SU-DHL-6 (cell line): ENCODE measurements around the gene TSGA10IP.

Experiments
- H2AFZ ChIP-seq: fragments of 200-600 bp; sonication (generic); 2 replicates; pipeline ENCODE4 v1.6.1; 2014; ENCODE audit warnings: low read depth, mild to moderate bottlenecking, moderate library complexity, mixed read lengths, antibody characterized with exemption, low read length; ENCODE audit not compliant: severe bottlenecking
- H3F3A ChIP-seq: fragments of 200-600 bp; shearing (Covaris generic); 2 replicates; pipeline ENCODE4 v1.6.0; 2016; ENCODE audit warnings: antibody characterized with exemption, mild to moderate bottlenecking; ENCODE audit not compliant: insufficient read depth
- H3K27ac ChIP-seq: fragments of 200-600 bp; sonication (generic); 2 replicates; pipeline ENCODE4 v1.5.1; 2016; ENCODE audit warnings: low read depth, mild to moderate bottlenecking, low read length, moderate library complexity, mixed read lengths
- H3K27me3 ChIP-seq: fragments of 200-600 bp; sonication (generic), shearing (Covaris generic); 2 replicates; pipeline ENCODE4 v1.6.0; 2014; ENCODE audit warnings: mild to moderate bottlenecking, low read length
- H3K36me3 ChIP-seq: fragments of 200-600 bp; sonication (generic); 2 replicates; pipeline ENCODE4 v1.6.1; 2014; ENCODE audit warnings: mild to moderate bottlenecking, low read length, mixed read lengths
- H3K4me2 ChIP-seq: fragments of 300-600, 200-600 bp; shearing (Covaris generic), sonication (generic); 2 replicates; pipeline ENCODE4 v1.6.0; 2014; ENCODE audit warnings: low read length, low read depth, mild to moderate bottlenecking; ENCODE audit not compliant: poor library complexity, severe bottlenecking
- H3K4me3 ChIP-seq: fragments of 200-600 bp; sonication (generic); 2 replicates; pipeline ENCODE4 v1.5.1; 2014; ENCODE audit warnings: antibody characterized with exemption, low read length, mild to moderate bottlenecking, mixed read lengths; ENCODE audit not compliant: insufficient read depth, poor library complexity, severe bottlenecking
- H3K79me2 ChIP-seq: fragments of 200-600 bp; sonication (generic); 2 replicates; pipeline ENCODE4 v1.6.1; 2014; ENCODE audit warnings: mild to moderate bottlenecking, low read length, moderate library complexity; ENCODE audit not compliant: insufficient read depth
- H3K9ac ChIP-seq: fragments of 200-600 bp; sonication (generic); 2 replicates; pipeline ENCODE4 v1.7.0; 2014; ENCODE audit warnings: mild to moderate bottlenecking, low read length
- H3K9me2 ChIP-seq: fragments of 200-600 bp; sonication (generic); replicated peaks from 2 replicates; pipeline ENCODE4 v1.6.1; 2014; ENCODE audit warnings: low read length; ENCODE audit not compliant: insufficient read depth
- H3K9me3 ChIP-seq: fragments of 200-600 bp; sonication (generic); 2 replicates; pipeline ENCODE4 v1.6.1; 2014; ENCODE audit warnings: low read length, mixed read lengths; ENCODE audit not compliant: insufficient read depth
- H4K20me1 ChIP-seq: fragments of 200-600 bp; sonication (generic); 2 replicates; pipeline ENCODE4 v1.6.1; 2014; ENCODE audit warnings: low read depth, mild to moderate bottlenecking, antibody characterized with exemption, low read length, moderate library complexity, mixed read lengths
- CTCF ChIP-seq: fragments of 200-600 bp; sonication (generic); IDR thresholded peaks from one replicate; pipeline ENCODE4 v1.5.1; 2017; ENCODE audit warnings: antibody characterized with exemption, mild to moderate bottlenecking, low read length, moderate library complexity; ENCODE audit not compliant: insufficient read depth, poor library complexity, severe bottlenecking
- EZH2phosphoT487 ChIP-seq: fragments of 200-600 bp; sonication (generic), shearing (Covaris generic); conservative IDR thresholded peaks from 2 replicates; pipeline ENCODE4 v1.6.1; 2018; ENCODE audit warnings: mild to moderate bottlenecking, antibody characterized with exemption, low read length, moderate library complexity, mixed read lengths

TSGA10IP gene

DNA sequence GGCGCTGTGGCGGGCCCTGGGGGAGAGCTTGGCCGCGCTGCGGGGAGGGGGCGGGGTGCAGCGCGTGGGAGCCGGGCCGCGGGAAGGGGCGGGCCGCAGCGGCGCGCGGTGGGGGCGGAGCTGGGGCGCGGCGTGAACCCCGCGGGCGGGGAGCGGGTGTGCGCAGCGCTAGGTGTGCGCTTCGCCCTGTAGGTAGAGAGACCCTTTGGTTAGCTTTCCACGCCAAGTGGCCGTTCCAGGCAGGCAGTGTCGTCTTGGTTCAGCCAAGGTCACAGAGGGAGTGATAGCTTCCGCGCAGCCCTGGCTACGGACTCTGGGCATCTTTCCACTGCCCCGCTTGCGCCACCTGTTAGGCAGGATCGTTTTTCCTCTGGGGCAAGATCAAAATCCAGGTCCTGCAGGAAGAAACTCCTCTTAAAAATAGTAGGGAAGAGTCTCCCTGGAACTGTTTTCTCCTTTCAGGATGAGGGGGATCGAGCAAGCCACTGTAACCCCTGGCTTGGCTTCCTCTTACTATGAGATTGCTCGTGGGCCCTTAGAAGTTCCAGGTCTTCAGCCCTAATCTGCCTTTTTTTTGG, 57.5 kb downstream of the TSGA10IP start:
- H4K20me1 ChIP-seq, result no peaks in the 10 kb centered on the region; the same call in 1 of the 2 replicates
- no peaks in the 10 kb centered on the region for H3K9me2 ChIP-seq
- peak overlapping the region; percentile 39 for H2AFZ ChIP-seq
- H3K4me3 ChIP-seq, result peak overlapping the region; percentile 87
- peak overlapping the region; percentile 80 for H3K4me2 ChIP-seq
- no peaks in the 10 kb centered on the region for H3K9me3 ChIP-seq
- H3F3A ChIP-seq, result peaks cover 4% of the 10 kb centered on the region; the same call in 1 of the 2 replicates
- TF ChIP-seq CTCF (no peak), EZH2phosphoT487 (no peak)
- H3K79me2 ChIP-seq, result peaks cover 26% of the 10 kb centered on the region
- H3K27ac ChIP-seq, result peak overlapping the region; percentile 89
- no peaks in the 10 kb centered on the region for H3K27me3 ChIP-seq
- H3K9ac ChIP-seq, result peak overlapping the region; percentile 78
- H3K36me3 ChIP-seq, result peaks cover 3% of the 10 kb centered on the region; the same call in 1 of the 2 replicates

- peak overlapping the region; percentile 87 for H3K4me3 ChIP-seq
- H3K27me3 ChIP-seq, result no peaks in the 10 kb centered on the region
- 0 out of 2 replicates have a peak overlapping the region, but pooled peaks have one; percentile 89 for H3K27ac ChIP-seq
- H2AFZ ChIP-seq, result no peak overlapping the region
- H3K4me2 ChIP-seq, result peak overlapping the region; percentile 80
- H3K9me3 ChIP-seq, result no peaks in the 10 kb centered on the region
- no peaks in the 10 kb centered on the region; the same call in 1 of the 2 replicates for H4K20me1 ChIP-seq
- peaks cover 4% of the 10 kb centered on the region; the same call in 1 of the 2 replicates for H3F3A ChIP-seq
- peaks cover 3% of the 10 kb centered on the region; the same call in 1 of the 2 replicates for H3K36me3 ChIP-seq
- peaks cover 26% of the 10 kb centered on the region for H3K79me2 ChIP-seq
- peak overlapping the region; percentile 78 for H3K9ac ChIP-seq
- TF ChIP-seq CTCF (no peak), EZH2phosphoT487 (no peak)
- H3K9me2 ChIP-seq, result no peaks in the 10 kb centered on the region
These were observed 58.0 kb downstream of the TSGA10IP start for GRCh38 chr11:66003291-66003690.

GRCh38 chr11:66004186-66004585, 58.9 kb downstream of the TSGA10IP start:
- Histone ChIP-seq H3K79me2 (peaks cover 26% of the 10 kb centered on the region), H3K9me2 (no peaks in the 10 kb centered on the region), H3K4me2 (no peak overlapping the region), H3K9me3 (no peaks in the 10 kb centered on the region), H3F3A (peaks cover 4% of the 10 kb centered on the region; the same call in 1 of the 2 replicates), H3K27me3 (no peaks in the 10 kb centered on the region), H3K27ac (no peak overlapping the region), H2AFZ (no peak overlapping the region), H4K20me1 (no peaks in the 10 kb centered on the region; the same call in 1 of the 2 replicates), H3K4me3 (no peak overlapping the region), H3K36me3 (peaks cover 2% of the 10 kb centered on the region; the same call in 1 of the 2 replicates), H3K9ac (no peak overlapping the region)
- no peak for TF ChIP-seq CTCF
- TF ChIP-seq EZH2phosphoT487, result no peak
